NCI-H1417 (cell line): ENCODE results near the gene VPS9D1.
"Not testable (repeated sequence)": the region's sequence is repeated elsewhere in the genome, so short reads cannot be mapped to it uniquely, and the experiment has no call there.

Experiments
- DNase-seq, 3 experiments: peaks; one replicate each; lab custom pipeline; 2025; lab: John Stamatoyannopoulos, UW

VPS9D1 gene

GRCh38 chr16:89709716-89710432, 10.8 kb downstream of the VPS9D1 start:
- no peak for DNase-seq

- DNase-seq: no peak
These were observed 11.5 kb downstream of the VPS9D1 start for GRCh38 chr16:89709166-89709565.

GRCh38 chr16:89708481-89708931, 12.2 kb downstream of the VPS9D1 start:
- DNase-seq: no peak

- no peak for DNase-seq
These were observed 13.0 kb downstream of the VPS9D1 start for GRCh38 chr16:89707695-89708094.

GRCh38 chr16:89706518-89707260, 14.0 kb downstream of the VPS9D1 start:
- no peak for DNase-seq

GRCh38 chr16:89705006-89705405, 15.7 kb downstream of the VPS9D1 start:
- no peak for DNase-seq

GRCh38 chr16:89704281-89704680, 16.4 kb downstream of the VPS9D1 start:
- no peak for DNase-seq

- DNase-seq: peak; percentile 88 to 98 (median 97)
These were observed 19.0 kb downstream of the VPS9D1 start, which contains the start of gene SPATA2L for GRCh38 chr16:89701425-89702406. SPATA2L (minus strand) TSS chr16:89701705; CDS start chr16:89701232, 473 bp downstream.

GRCh38 chr16:89700649-89701424, 19.9 kb downstream of the VPS9D1 start:
- DNase-seq: peak; percentile 46 to 67 (median 62)

- peak; percentile 95 to 99 (median 98) for DNase-seq
These were observed 20.5 kb downstream of the VPS9D1 start for GRCh38 chr16:89700100-89700648.

GRCh38 chr16:89699629-89700099, 21.0 kb downstream of the VPS9D1 start:
- DNase-seq: not testable (repeated sequence)

GRCh38 chr16:89698717-89699116, 22.0 kb downstream of the VPS9D1 start:
- not testable (repeated sequence) for DNase-seq

- peak in 2 of 3 experiments; percentile 73 to 84 for DNase-seq
These were observed 22.9 kb downstream of the VPS9D1 start for GRCh38 chr16:89697616-89698331.

GRCh38 chr16:89697161-89697615, 23.5 kb downstream of the VPS9D1 start:
- DNase-seq: peak in 2 of 3 experiments; percentile 83 to 92

- DNase-seq: peak in 1 of 3 experiments; percentile 35
These were observed 24.0 kb downstream of the VPS9D1 start for GRCh38 chr16:89696670-89697128.

- DNase-seq: peak in 1 of 3 experiments; percentile 4
These were observed 24.6 kb downstream of the VPS9D1 start for GRCh38 chr16:89695875-89696669.

GRCh38 chr16:89695086-89695874, 25.4 kb downstream of the VPS9D1 start:
- peak in 1 of 3 experiments; percentile 14 for DNase-seq

GRCh38 chr16:89694784-89695085, 26.0 kb downstream of the VPS9D1 start:
- DNase-seq: not testable (repeated sequence)
